Endothelial cell of umbilical vein (primary cell): ENCODE measurements around the gene CAPN14. TPM values are rescaled to one million over a fixed set of nuclear protein-coding genes. Genes with fewer than 3 reads are reported as not detected.

Experiments
- BruUV-seq: library from RNA; stranded (reverse); fragments of 400-500 nt; replicated peaks from 2 replicates; lab custom pipeline; 2021; lab: Mats Ljungman, UMichigan
- CTCF ChIA-PET: fragments of 300-600, 350-600 bp; sonication (Branson Sonifier 250); formaldehyde crosslinking; loops from one replicate; lab custom pipeline; 2021; ENCODE audit warnings: antibody characterized with exemption, inconsistent platforms; lab: Charles Lee
- POLR2A ChIA-PET: fragments of 300-600, 350-600 bp; sonication (Branson Sonifier 250); formaldehyde crosslinking; loops from one replicate; lab custom pipeline; 2021; ENCODE audit warnings: antibody characterized with exemption, inconsistent platforms; lab: Charles Lee
- DNase-seq: peaks from one replicate; pipeline ENCODE4 v3.0.0-alpha.2; 2011; ENCODE audit warnings: low read depth, low spot score
- FAIRE-seq: peaks from 2 replicates; lab custom pipeline; 2011; peaks lifted over from hg19 to GRCh38; lab: Jason Lieb, UNC
- H2AFZ ChIP-seq: 2 replicates; pipeline ENCODE4 v1.6.0; 2012; ENCODE audit warnings: low read depth, low read length, control low read depth, inconsistent platforms
- H3K27ac ChIP-seq: 2 replicates; pipeline ENCODE4 v1.5.1; 2011; ENCODE audit warnings: low read depth, mild to moderate bottlenecking, control low read depth, low read length, moderate library complexity; ENCODE audit not compliant: insufficient read depth
- H3K27me3 ChIP-seq, 2 experiments: 2 replicates each; pipeline versions ENCODE4 v1.6.0 to v1.6.1; 2011; ENCODE audit warnings: low read length in 2 of 2, mixed read lengths in 1 of 2; ENCODE audit not compliant: control insufficient read depth in 2 of 2, insufficient read depth in 2 of 2
- H3K36me3 ChIP-seq, 2 experiments: 2 replicates in 1 of 2; 3 replicates in 1 of 2; pipeline ENCODE4 v1.5.1; 2011; ENCODE audit warnings: low read length in 2 of 2, mild to moderate bottlenecking in 1 of 2, moderate library complexity in 1 of 2; ENCODE audit not compliant: control insufficient read depth in 2 of 2, insufficient read depth in 2 of 2; ENCODE audit errors: extremely low read depth in 1 of 2
- H3K4me1 ChIP-seq: 3 replicates; pipeline ENCODE4 v1.5.1; 2011; ENCODE audit warnings: mild to moderate bottlenecking, low read length; ENCODE audit not compliant: control insufficient read depth, insufficient read depth; ENCODE audit errors: extremely low read depth
- H3K4me2 ChIP-seq: 2 replicates; pipeline ENCODE4 v1.6.1; 2011; ENCODE audit warnings: low read length, control low read depth, mixed read lengths; ENCODE audit not compliant: insufficient read depth
- H3K4me3 ChIP-seq, 3 experiments: fragments of 200-600 bp in 1 of 3; sonication (generic), shearing (Covaris generic) in 1 of 3; replicated peaks in 1 of 3; 2 replicates each; pipeline ENCODE4 v1.5.1; 2011 to 2016; ENCODE audit warnings: control low read depth in 3 of 3, low read length in 3 of 3, mild to moderate bottlenecking in 2 of 3, inconsistent platforms in 1 of 3, low read depth in 1 of 3, moderate library complexity in 1 of 3; ENCODE audit not compliant: insufficient read depth in 1 of 3
- H3K79me2 ChIP-seq: 2 replicates; pipeline ENCODE4 v1.6.0; 2012; ENCODE audit warnings: low read length, inconsistent platforms; ENCODE audit not compliant: control insufficient read depth, insufficient read depth
- H3K9ac ChIP-seq: replicated peaks from 2 replicates; pipeline ENCODE3; 2011; ENCODE audit warnings: low read length, control low read depth; ENCODE audit not compliant: insufficient read depth; ENCODE audit errors: extremely low read depth
- H3K9me1 ChIP-seq: replicated peaks from 3 replicates; pipeline ENCODE4 v1.6.0; 2011; ENCODE audit warnings: mild to moderate bottlenecking, low read length; ENCODE audit not compliant: control insufficient read depth, insufficient read depth; ENCODE audit errors: extremely low read depth
- H3K9me3 ChIP-seq: replicated peaks from 2 replicates; pipeline ENCODE4 v1.5.1; 2012; ENCODE audit warnings: low read length, inconsistent platforms; ENCODE audit not compliant: control insufficient read depth, insufficient read depth
- H4K20me1 ChIP-seq: replicated peaks from 2 replicates; pipeline ENCODE3; 2011; ENCODE audit warnings: mild to moderate bottlenecking, low read length; ENCODE audit not compliant: control insufficient read depth, insufficient read depth; ENCODE audit errors: extremely low read depth
- EZH2 ChIP-seq: IDR thresholded peaks from 2 replicates; pipeline ENCODE4 v1.6.1; 2012; ENCODE audit warnings: borderline replicate concordance, low read depth, mild to moderate bottlenecking, moderate library complexity, low read length, inconsistent platforms; ENCODE audit not compliant: severe bottlenecking
- FOS ChIP-seq: IDR thresholded peaks from 2 replicates; pipeline ENCODE4 v1.6.1; 2011; ENCODE audit warnings: mild to moderate bottlenecking, low read length, moderate library complexity, borderline replicate concordance; ENCODE audit not compliant: insufficient read depth
- GATA2 ChIP-seq: IDR thresholded peaks from 2 replicates; pipeline ENCODE4 v1.7.0; 2011; ENCODE audit warnings: low read depth, mild to moderate bottlenecking, moderate library complexity, mixed read lengths, low read length; ENCODE audit not compliant: insufficient read length, insufficient read depth
- JUN ChIP-seq: IDR thresholded peaks from 2 replicates; pipeline ENCODE4 v1.6.1; 2011; ENCODE audit warnings: borderline replicate concordance, low read depth; ENCODE audit not compliant: insufficient read length, insufficient read depth
- MYC ChIP-seq: IDR thresholded peaks from one replicate; pipeline ENCODE4 v1.6.1; 2011; ENCODE audit warnings: mild to moderate bottlenecking, low read depth, low read length
- POLR2A ChIP-seq: IDR thresholded peaks from 2 replicates; pipeline ENCODE4 v1.6.1; 2012; ENCODE audit warnings: low read depth, mild to moderate bottlenecking, control low read depth, low read length
- POLR2AphosphoS5 ChIP-seq: IDR thresholded peaks from 2 replicates; pipeline ENCODE4 v1.6.1; 2012; ENCODE audit warnings: low read depth, mild to moderate bottlenecking, control low read depth, low read length, moderate library complexity; ENCODE audit not compliant: insufficient read depth
- dilution Hi-C: fragments of 300-500 bp; cut with MboI; formaldehyde crosslinking; loops from one replicate; pipeline ENCODE4 v1.15.0; 2019; ENCODE audit warnings: low sequenced_read_pairs; ENCODE audit not compliant: extremely low pct_ligation_motif_present
- intact Hi-C: fragments of 100-400 bp; cut with micrococcal nuclease; formaldehyde crosslinking; loops from one replicate; pipeline ENCODE4 v1.10.0; 2022
- polyA plus RNA-seq, 4 experiments: library from polyadenylated mRNA; depleted of rRNA in 3 of 4; stranded (reverse) in 3 of 4; unstranded in 1 of 4; fragments of >200 nt; gene quantifications; 2 replicates each; pipeline versions ENCODE4 v1.2.1 to v1.2.3, GENCODE V29; 2011 to 2012; ENCODE audit warnings: missing spikeins in 1 of 4
- total RNA-seq: library from RNA; stranded (reverse); gene quantifications from 2 replicates; pipeline ENCODE4 v1.2.3, GENCODE V29; 2021
- TF ChIP-seq, protein P1 (sequence below): IDR thresholded peaks from 2 replicates; pipeline ENCODE4 v1.6.1; 2011; ENCODE audit not compliant: insufficient read depth, insufficient read length

The CAPN14 gene
- total and polyA plus RNA-seq, 2 donors (not counting 3 experiments of a cell fraction or from before 2014, with no cell fraction given) = 0.01 to 0.15 TPM

DNA sequence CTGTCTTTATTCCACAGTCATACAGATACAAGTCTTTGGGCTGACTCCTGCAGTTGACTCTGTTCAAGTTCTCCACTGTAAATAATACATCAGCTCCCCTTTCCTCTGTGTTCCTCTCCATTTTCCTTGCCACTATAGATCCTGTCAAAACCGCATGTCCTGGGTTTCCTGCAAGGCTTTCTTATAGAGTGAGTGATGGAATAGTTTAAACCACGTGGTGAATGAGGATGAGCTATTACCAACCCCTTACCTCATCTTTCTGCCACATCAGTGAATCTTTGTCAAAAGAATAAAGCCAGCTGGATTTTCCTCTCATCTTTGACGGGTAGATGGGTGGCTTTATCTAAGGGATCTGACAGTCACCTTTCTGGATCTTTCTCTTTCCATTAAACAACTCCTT lies 75.2 kb downstream of the CAPN14 start:
- CTCF ChIA-PET = no interaction called here
- no peak overlapping the region for H3K9ac ChIP-seq
- TF ChIP-seq POLR2AphosphoS5 (no peak), MYC (no peak), EZH2 (no peak), POLR2A (no peak), FOS (no peak), GATA2 (no peak), JUN (no peak)
- TF ChIP-seq, protein P1, sequence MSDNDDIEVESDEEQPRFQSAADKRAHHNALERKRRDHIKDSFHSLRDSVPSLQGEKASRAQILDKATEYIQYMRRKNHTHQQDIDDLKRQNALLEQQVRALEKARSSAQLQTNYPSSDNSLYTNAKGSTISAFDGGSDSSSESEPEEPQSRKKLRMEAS = no peak
- FAIRE-seq = no peak
- no peaks in the 10 kb centered on the region for H3K36me3 ChIP-seq
- BruUV-seq = no TSS peak
- POLR2A ChIA-PET = no interaction called here
- intact Hi-C loops = no loop called here
- no peaks in the 10 kb centered on the region for H3K9me1 ChIP-seq
- H3K9me3 ChIP-seq = no peaks in the 10 kb centered on the region
- H4K20me1 ChIP-seq = no peaks in the 10 kb centered on the region
- no peak overlapping the region for H3K4me3 ChIP-seq
- no peak for DNase-seq
- H3K79me2 ChIP-seq = no peaks in the 10 kb centered on the region
- no peak overlapping the region for H3K27ac ChIP-seq
- peaks cover 17 to 23% of the 10 kb centered on the region in 2 experiments for H3K27me3 ChIP-seq
- H3K4me1 ChIP-seq = no peaks in the 10 kb centered on the region
- dilution Hi-C loops = no loop called here
- no peak overlapping the region for H3K4me2 ChIP-seq
- no peak overlapping the region for H2AFZ ChIP-seq
